Peyer's patch (tissue), 4 donors: ENCODE data around the gene EEF1A1. TPM values are rescaled to one million over a fixed set of nuclear protein-coding genes. Genes with fewer than 3 reads are reported as not detected.

Source experiments
- DNase-seq, 3 donors: peaks; one replicate each; pipeline ENCODE4 v3.0.0-alpha.2; 2017 to 2019
- H3K27ac ChIP-seq, 4 donors: fragments of 200-600 bp; sonication (generic); one replicate each; pipeline ENCODE4 v1.5.1; 2016 to 2019
- H3K27me3 ChIP-seq, 2 donors: fragments of 200-600 bp; sonication (generic); one replicate each; pipeline ENCODE4 v1.5.1; 2019
- H3K36me3 ChIP-seq, 3 donors: fragments of 200-600 bp; sonication (generic); one replicate each; pipeline ENCODE4 v1.5.1; 2016 to 2019
- H3K4me1 ChIP-seq, 4 donors: fragments of 200-600 bp; sonication (generic); one replicate each; pipeline ENCODE4 v1.5.1; 2016 to 2019
- H3K4me3 ChIP-seq, 4 donors: fragments of 200-600 bp; sonication (generic); 1 replicate in 3 of 4; 2 replicates in 1 of 4; pipeline ENCODE4 v1.5.1; 2016 to 2019; ENCODE audit warnings: mild to moderate bottlenecking in 1 of 4
- H3K9me3 ChIP-seq, 4 donors: fragments of 200-600 bp; sonication (generic); one replicate each; pipeline ENCODE4 v1.5.1; 2016 to 2019; ENCODE audit warnings: mild to moderate bottlenecking in 1 of 4
- POLR2A ChIP-seq, 2 donors: fragments of 450-650 bp; IDR thresholded peaks; one replicate each; pipeline ENCODE4 v1.5.1; 2017; ENCODE audit warnings: antibody characterized with exemption in 2 of 2, mild to moderate bottlenecking in 2 of 2, moderate library complexity in 2 of 2
- total RNA-seq, 4 donors: library from RNA; depleted of rRNA; stranded (reverse); fragments of >200 nt; gene quantifications; one replicate each; pipeline ENCODE4 v1.1.0, GENCODE V29; 2016
- TF ChIP-seq, protein P1 (sequence below), 6 experiments: fragments of 450-650 bp in 4 of 6; fragments of 200-600 bp in 2 of 6; sonication (generic) in 1 of 6; IDR thresholded peaks; one replicate each; pipeline ENCODE4 v1.5.1; 2017 to 2019; ENCODE audit warnings: antibody characterized with exemption in 6 of 6, mild to moderate bottlenecking in 3 of 6, moderate library complexity in 1 of 6

The EEF1A1 gene
- total RNA-seq, 4 donors from 2014 or later = 4,216 to 7,500 (median 5,030) TPM

DNA sequence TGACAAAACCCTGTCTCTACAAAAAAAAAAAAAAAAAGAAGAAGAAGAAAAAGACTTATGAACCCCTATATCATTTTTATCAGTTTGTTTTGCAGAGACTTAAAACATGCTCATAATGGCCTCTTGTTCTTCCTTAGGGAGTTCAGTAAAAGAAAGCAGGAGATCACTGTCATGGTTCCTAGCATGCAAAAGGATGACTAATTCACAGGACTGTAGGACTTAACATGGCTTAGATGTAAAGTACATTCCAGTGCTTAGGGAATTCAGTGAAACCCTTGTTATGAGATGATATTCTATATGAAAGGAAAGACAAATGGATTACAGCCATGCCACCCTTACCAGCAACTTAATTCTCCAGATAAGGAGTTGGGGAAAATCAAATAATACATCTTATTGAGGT, 29.5 kb downstream of the EEF1A1 start:
- H3K4me3 ChIP-seq = no peak overlapping the region
- no peaks in the 10 kb centered on the region for H3K27me3 ChIP-seq
- H3K27ac ChIP-seq = no peak overlapping the region
- DNase-seq = no peak
- H3K4me1 ChIP-seq = no peaks in the 10 kb centered on the region
- H3K9me3 ChIP-seq = no peaks in the 10 kb centered on the region
- TF ChIP-seq POLR2A (IDR thresholded peaks at IDR 0.05) = no peak
- peaks cover 0 to 81% (median 0%) of the 10 kb centered on the region in 3 donors for H3K36me3 ChIP-seq

DNA sequence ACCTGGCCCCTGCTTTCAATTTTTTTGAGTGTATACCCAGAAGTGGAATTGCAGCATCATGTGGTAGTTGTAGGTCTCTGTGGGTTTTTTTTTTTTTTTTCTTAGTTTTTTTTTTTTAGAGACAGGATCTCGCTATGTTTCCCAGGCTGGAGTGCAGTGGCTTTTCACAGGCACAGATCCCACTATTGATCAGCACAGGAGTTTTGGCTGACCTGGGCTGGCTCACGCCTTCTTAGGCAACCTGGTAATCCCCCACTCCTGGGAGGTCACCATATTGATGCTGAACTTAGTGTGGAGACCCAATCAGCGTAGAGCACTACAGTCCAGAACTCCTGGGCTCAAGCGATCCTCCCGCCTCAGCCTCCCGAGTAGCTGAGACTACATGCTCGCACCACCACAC, 33.4 kb downstream of the EEF1A1 start:
- H3K4me3 ChIP-seq = no peak overlapping the region
- DNase-seq = no peak
- no peaks in the 10 kb centered on the region for H3K4me1 ChIP-seq
- no peak overlapping the region for H3K27ac ChIP-seq
- H3K36me3 ChIP-seq = peaks cover 0 to 82% (median 3%) of the 10 kb centered on the region in 3 donors
- no peaks in the 10 kb centered on the region for H3K27me3 ChIP-seq
- TF ChIP-seq, protein P1, sequence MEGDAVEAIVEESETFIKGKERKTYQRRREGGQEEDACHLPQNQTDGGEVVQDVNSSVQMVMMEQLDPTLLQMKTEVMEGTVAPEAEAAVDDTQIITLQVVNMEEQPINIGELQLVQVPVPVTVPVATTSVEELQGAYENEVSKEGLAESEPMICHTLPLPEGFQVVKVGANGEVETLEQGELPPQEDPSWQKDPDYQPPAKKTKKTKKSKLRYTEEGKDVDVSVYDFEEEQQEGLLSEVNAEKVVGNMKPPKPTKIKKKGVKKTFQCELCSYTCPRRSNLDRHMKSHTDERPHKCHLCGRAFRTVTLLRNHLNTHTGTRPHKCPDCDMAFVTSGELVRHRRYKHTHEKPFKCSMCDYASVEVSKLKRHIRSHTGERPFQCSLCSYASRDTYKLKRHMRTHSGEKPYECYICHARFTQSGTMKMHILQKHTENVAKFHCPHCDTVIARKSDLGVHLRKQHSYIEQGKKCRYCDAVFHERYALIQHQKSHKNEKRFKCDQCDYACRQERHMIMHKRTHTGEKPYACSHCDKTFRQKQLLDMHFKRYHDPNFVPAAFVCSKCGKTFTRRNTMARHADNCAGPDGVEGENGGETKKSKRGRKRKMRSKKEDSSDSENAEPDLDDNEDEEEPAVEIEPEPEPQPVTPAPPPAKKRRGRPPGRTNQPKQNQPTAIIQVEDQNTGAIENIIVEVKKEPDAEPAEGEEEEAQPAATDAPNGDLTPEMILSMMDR (IDR thresholded peaks at IDR 0.05) = no peak
- TF ChIP-seq POLR2A (IDR thresholded peaks at IDR 0.05) = no peak
- H3K9me3 ChIP-seq = no peaks in the 10 kb centered on the region

- no peaks in the 10 kb centered on the region for H3K27me3 ChIP-seq
- H3K27ac ChIP-seq = no peak overlapping the region
- no peaks in the 10 kb centered on the region for H3K4me1 ChIP-seq
- no peak overlapping the region for H3K4me3 ChIP-seq
- DNase-seq = no peak
- H3K9me3 ChIP-seq = no peaks in the 10 kb centered on the region
- peaks cover 0 to 93% (median 3%) of the 10 kb centered on the region in 3 donors for H3K36me3 ChIP-seq
- TF ChIP-seq POLR2A (IDR thresholded peaks at IDR 0.05) = no peak
- TF ChIP-seq, protein P1 (IDR thresholded peaks at IDR 0.05) = no peak
Observed at GRCh38 chr6:73484438-73484837, 36.4 kb downstream of the EEF1A1 start.

GRCh38 chr6:73481969-73482368, 38.9 kb downstream of the EEF1A1 start:
- Histone ChIP-seq H3K9me3 (no peaks in the 10 kb centered on the region), H3K4me1 (no peaks in the 10 kb centered on the region), H3K27ac (no peak overlapping the region), H3K36me3 (peaks cover 0 to 96% (median 3%) of the 10 kb centered on the region in 3 donors), H3K4me3 (no peak overlapping the region), H3K27me3 (no peaks in the 10 kb centered on the region)
- TF ChIP-seq, protein P1 (IDR thresholded peaks at IDR 0.05) = no peak
- TF ChIP-seq POLR2A (IDR thresholded peaks at IDR 0.05) = no peak
- no peak for DNase-seq

GRCh38 chr6:73477407-73477806, 43.4 kb downstream of the EEF1A1 start:
- Histone ChIP-seq H3K27ac (no peak overlapping the region), H3K27me3 (no peaks in the 10 kb centered on the region), H3K9me3 (no peaks in the 10 kb centered on the region), H3K4me3 (no peak overlapping the region), H3K36me3 (peaks cover 0 to 97% (median 0%) of the 10 kb centered on the region in 3 donors), H3K4me1 (no peaks in the 10 kb centered on the region)
- TF ChIP-seq POLR2A (IDR thresholded peaks at IDR 0.05) = no peak
- TF ChIP-seq, protein P1 (IDR thresholded peaks at IDR 0.05) = no peak
- DNase-seq = no peak

GRCh38 chr6:73476723-73477122, 44.1 kb downstream of the EEF1A1 start:
- no peak for TF ChIP-seq POLR2A (IDR thresholded peaks at IDR 0.05)
- TF ChIP-seq, protein P1 (IDR thresholded peaks at IDR 0.05) = no peak
- no peak overlapping the region for H3K4me3 ChIP-seq
- peaks cover 0 to 97% (median 0%) of the 10 kb centered on the region in 3 donors for H3K36me3 ChIP-seq
- DNase-seq = no peak
- no peaks in the 10 kb centered on the region for H3K9me3 ChIP-seq
- no peaks in the 10 kb centered on the region for H3K4me1 ChIP-seq
- no peak overlapping the region for H3K27ac ChIP-seq
- no peaks in the 10 kb centered on the region for H3K27me3 ChIP-seq
